Lung (tissue), 12 donors: ENCODE data around the gene KRT86. TPM values are rescaled to one million over a fixed set of nuclear protein-coding genes. Genes with fewer than 3 reads are reported as not detected.
"Not testable (repeated sequence)": the region's sequence is repeated elsewhere in the genome, so short reads cannot be mapped to it uniquely, and the experiment has no call there.

Source experiments
- ATAC-seq: fragments of 200-7000 bp; cut with Tn5 transposase; one replicate; pipeline ENCODE4 v1.9.1; 2020; ENCODE audit warnings: moderate number of reproducible peaks; ENCODE audit not compliant: insufficient read depth, low FRiP score
- DNase-seq, 3 donors: peaks; one replicate each; pipeline ENCODE4 v3.0.0-alpha.2; 2013 to 2017
- H3K27ac ChIP-seq, 2 donors: one replicate each; pipeline ENCODE4 v1.5.1; 2013; ENCODE audit warnings: mild to moderate bottlenecking in 2 of 2, moderate library complexity in 2 of 2, control low read depth in 1 of 2, inconsistent platforms in 1 of 2, low read depth in 1 of 2, low read length in 1 of 2
- H3K27me3 ChIP-seq, 3 donors: one replicate each; pipeline ENCODE4 v1.5.1; 2013; ENCODE audit warnings: low read length in 2 of 3; ENCODE audit not compliant: control insufficient read depth in 3 of 3, insufficient read depth in 3 of 3
- H3K36me3 ChIP-seq, 4 donors: one replicate each; pipeline ENCODE4 v1.5.1; 2013; ENCODE audit warnings: low read length in 4 of 4, mild to moderate bottlenecking in 1 of 4, moderate library complexity in 1 of 4; ENCODE audit not compliant: control insufficient read depth in 4 of 4, insufficient read depth in 4 of 4
- H3K4me1 ChIP-seq, 5 donors: one replicate each; pipeline ENCODE4 v1.5.1; 2013; ENCODE audit warnings: low read length in 5 of 5, mild to moderate bottlenecking in 2 of 5, moderate library complexity in 1 of 5; ENCODE audit not compliant: control insufficient read depth in 5 of 5, insufficient read depth in 5 of 5
- H3K4me3 ChIP-seq: one replicate; pipeline ENCODE4 v1.5.1; 2013; ENCODE audit warnings: mild to moderate bottlenecking, control low read depth, moderate library complexity
- H3K9ac ChIP-seq, 2 donors: one replicate each; pipeline ENCODE4 v1.5.1; 2013; ENCODE audit warnings: low read length in 2 of 2, control low read depth in 1 of 2; ENCODE audit not compliant: insufficient read depth in 1 of 2
- H3K9me3 ChIP-seq, 4 donors: one replicate each; pipeline ENCODE4 v1.5.1; 2013; ENCODE audit warnings: low read length in 3 of 4, mild to moderate bottlenecking in 1 of 4, moderate library complexity in 1 of 4; ENCODE audit not compliant: control insufficient read depth in 4 of 4, insufficient read depth in 3 of 4
- WGBS, 2 donors: extraction: QIAGEN DNeasy Blood & Tissue Kit; methylation state at CpG; one replicate each; pipeline ENCODE4 v1.1.7; 2013; 5-methylcytosine and 5-hydroxymethylcytosine counted together
- polyA plus RNA-seq, 2 donors: library from polyadenylated mRNA; stranded (reverse); fragments of 200-250 nt; gene quantifications; one replicate each; pipeline ENCODE4 v1.2.1, GENCODE V29; 2013
- total RNA-seq, 2 donors: library from RNA; depleted of rRNA in 1 of 2; stranded (reverse); fragments of >200 nt in 1 of 2; gene quantifications; one replicate each; pipeline ENCODE4 v1.2.1, GENCODE V29; 2014 to 2021
- TF ChIP-seq, protein P1 (sequence below): IDR thresholded peaks from 2 replicates; pipeline ENCODE4 v1.5.1; 2012; ENCODE audit warnings: mild to moderate bottlenecking; ENCODE audit errors: control extremely low read depth, extremely low read depth
- donor health status: control.
- donor health status: control.
- donor health status: Bipolar disorder and iron deficiency.
- donor health status: healthy.
- donor health status: DM: yes; HTN: yes; CAD: no.

KRT86 gene
- total and polyA plus RNA-seq, 4 donors, result 0.11 to 1.1 (median 0.31) TPM; not detected in 1

DNA sequence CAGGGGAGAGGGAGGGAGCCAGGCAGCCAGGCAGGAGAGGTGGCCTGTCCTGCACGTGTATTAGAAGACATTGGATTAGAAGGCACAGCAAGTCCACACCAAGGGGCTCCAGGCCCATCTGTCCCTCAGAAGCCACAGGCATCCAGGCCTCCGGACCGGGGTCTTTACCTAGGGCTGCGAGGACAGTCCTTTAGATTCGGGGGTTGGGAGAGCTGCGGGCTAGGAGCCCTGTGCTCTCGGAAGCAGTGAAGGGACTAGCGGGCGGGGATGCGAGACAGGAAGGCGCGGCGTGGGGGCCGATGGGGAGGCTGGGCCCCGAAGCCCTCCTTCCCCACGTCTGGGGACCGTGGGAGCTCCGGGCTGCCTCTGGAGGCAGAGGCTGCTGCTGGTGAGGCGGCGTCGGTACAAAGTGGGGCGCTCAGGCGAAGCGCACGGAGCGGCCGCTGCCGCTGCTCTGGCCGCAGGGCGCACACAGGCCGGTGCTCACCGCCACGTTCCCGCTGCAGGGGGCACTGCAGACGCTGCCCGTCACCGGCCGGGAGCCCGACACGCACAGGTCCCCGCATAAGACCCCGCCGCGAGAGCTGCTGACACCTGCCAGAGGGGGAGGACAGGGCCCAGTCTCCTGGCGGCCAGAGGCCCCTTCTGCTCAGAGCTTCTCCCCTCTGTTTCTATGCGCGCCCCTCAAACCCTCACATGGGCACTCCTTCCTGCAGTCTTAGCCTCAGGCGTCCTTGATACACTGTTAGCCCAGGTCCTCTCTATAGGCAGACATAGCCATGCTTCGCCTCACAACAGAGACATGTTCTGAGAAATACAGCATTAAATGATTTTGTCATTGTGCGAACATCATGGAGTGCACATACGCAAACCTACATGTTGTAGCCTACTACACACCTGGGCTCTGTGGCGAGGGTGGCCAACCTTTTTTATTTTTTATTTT lies 24.1 kb upstream of the KRT86 start:
- TF ChIP-seq, protein P1, sequence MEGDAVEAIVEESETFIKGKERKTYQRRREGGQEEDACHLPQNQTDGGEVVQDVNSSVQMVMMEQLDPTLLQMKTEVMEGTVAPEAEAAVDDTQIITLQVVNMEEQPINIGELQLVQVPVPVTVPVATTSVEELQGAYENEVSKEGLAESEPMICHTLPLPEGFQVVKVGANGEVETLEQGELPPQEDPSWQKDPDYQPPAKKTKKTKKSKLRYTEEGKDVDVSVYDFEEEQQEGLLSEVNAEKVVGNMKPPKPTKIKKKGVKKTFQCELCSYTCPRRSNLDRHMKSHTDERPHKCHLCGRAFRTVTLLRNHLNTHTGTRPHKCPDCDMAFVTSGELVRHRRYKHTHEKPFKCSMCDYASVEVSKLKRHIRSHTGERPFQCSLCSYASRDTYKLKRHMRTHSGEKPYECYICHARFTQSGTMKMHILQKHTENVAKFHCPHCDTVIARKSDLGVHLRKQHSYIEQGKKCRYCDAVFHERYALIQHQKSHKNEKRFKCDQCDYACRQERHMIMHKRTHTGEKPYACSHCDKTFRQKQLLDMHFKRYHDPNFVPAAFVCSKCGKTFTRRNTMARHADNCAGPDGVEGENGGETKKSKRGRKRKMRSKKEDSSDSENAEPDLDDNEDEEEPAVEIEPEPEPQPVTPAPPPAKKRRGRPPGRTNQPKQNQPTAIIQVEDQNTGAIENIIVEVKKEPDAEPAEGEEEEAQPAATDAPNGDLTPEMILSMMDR, result no peak
- Histone ChIP-seq H3K4me1 (peaks cover 0 to 7% (median 2%) of the 10 kb centered on the region in 5 donors), H3K4me3 (no peak overlapping the region), H3K36me3 (peaks cover 0 to under 1% (median 0%) of the 10 kb centered on the region in 4 donors), H3K9ac (no peak overlapping the region), H3K9me3 (no peaks in the 10 kb centered on the region), H3K27me3 (peaks cover 0 to 54% (median 38%) of the 10 kb centered on the region in 3 donors), H3K27ac (no peak overlapping the region)
- no peak for DNase-seq
- WGBS, 2 donors, result 38 to 48% methylated on average over 35 to 52 of the region's 52 CpGs
- no peak for ATAC-seq

DNA sequence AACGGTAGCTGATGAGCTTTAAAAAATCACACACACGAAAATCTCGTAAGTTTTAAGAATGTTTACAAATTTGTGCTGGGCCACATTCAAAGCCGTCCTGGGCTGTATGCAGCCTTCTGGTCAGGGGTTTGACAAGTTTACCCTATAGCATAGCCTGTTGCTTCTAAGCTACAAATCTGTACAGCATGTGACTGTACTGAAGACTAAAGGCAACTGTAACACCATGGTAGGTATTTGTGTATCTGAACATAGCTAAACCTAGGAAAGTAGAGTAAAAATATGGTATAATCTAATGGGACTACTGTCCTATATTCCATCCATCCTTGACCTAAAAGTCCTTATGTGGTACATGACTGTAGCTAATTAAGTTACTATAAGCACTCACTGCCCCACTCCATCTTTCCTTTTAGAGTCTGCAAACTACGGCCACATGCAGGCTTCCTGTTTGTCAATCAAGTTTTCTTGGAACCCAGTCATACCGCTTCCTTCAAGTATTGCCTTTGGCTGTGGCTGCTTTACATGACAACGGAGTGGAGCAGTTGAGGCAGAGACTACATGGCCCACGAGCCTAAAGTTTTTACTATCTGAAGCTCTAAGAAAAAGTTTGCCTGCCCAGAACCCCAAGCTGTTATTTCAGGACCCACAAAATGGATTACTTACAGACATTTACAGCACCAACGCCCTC lies 22.9 kb upstream of the KRT86 start:
- ATAC-seq (no peak), DNase-seq (no peak)
- TF ChIP-seq, protein P1, result no peak
- no peak overlapping the region for H3K4me3 ChIP-seq
- 49 to 55% methylated on average over 9 of the region's 9 CpGs for WGBS, 2 donors
- no peak overlapping the region for H3K27ac ChIP-seq
- peaks cover 0 to 66% (median 49%) of the 10 kb centered on the region in 3 donors for H3K27me3 ChIP-seq
- H3K9ac ChIP-seq, result no peak overlapping the region
- H3K4me1 ChIP-seq, result peaks cover 0 to 7% (median 2%) of the 10 kb centered on the region in 5 donors
- no peaks in the 10 kb centered on the region for H3K36me3 ChIP-seq
- no peaks in the 10 kb centered on the region for H3K9me3 ChIP-seq

DNA sequence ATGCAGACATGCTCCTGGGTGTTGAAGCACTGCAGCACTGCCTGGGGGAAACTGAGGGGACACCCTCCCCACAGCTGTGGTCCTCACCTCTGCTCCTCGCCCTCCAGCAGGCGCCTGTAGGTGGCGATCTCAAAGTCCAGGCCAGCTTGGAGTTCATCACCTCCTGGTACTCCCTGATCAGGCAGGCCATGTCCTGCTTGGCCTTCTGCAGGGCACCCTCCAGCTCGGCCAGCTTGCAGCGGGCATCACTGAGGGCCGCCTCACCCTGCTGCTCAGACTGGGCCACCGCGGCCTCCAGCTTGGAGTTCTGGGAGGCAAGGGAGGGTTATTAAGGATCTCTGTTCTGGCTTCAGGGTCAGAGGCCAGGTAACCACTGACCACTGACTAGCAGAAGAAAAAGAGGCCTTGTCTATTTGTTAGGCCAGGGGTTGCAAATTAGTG lies 22.2 kb upstream of the KRT86 start:
- H3K9ac ChIP-seq, ATAC-seq, H3K4me3 ChIP-seq, H3K4me1 ChIP-seq, H3K27ac ChIP-seq, H3K9me3 ChIP-seq, H3K36me3 ChIP-seq: not testable (repeated sequence)
- peak in 1 of 3 donors; percentile 6 for DNase-seq
- peaks cover 0 to 73% (median 56%) of the 10 kb centered on the region in 3 donors for H3K27me3 ChIP-seq
- WGBS, 2 donors, result 88 to 90% methylated on average over 7 to 8 of the region's 8 CpGs
